NCI-H1694 treated with DMSO at 0.1 percent for 48 hours (cell line): Measurements from ENCODE around the gene PAK6.
A peak's percentile ranks its signal among the peaks of the same experiment; 100 is the strongest.

Experiments
- DNase-seq: peaks from one replicate; lab custom pipeline; 2025; lab: John Stamatoyannopoulos, UW

PAK6 gene

DNA sequence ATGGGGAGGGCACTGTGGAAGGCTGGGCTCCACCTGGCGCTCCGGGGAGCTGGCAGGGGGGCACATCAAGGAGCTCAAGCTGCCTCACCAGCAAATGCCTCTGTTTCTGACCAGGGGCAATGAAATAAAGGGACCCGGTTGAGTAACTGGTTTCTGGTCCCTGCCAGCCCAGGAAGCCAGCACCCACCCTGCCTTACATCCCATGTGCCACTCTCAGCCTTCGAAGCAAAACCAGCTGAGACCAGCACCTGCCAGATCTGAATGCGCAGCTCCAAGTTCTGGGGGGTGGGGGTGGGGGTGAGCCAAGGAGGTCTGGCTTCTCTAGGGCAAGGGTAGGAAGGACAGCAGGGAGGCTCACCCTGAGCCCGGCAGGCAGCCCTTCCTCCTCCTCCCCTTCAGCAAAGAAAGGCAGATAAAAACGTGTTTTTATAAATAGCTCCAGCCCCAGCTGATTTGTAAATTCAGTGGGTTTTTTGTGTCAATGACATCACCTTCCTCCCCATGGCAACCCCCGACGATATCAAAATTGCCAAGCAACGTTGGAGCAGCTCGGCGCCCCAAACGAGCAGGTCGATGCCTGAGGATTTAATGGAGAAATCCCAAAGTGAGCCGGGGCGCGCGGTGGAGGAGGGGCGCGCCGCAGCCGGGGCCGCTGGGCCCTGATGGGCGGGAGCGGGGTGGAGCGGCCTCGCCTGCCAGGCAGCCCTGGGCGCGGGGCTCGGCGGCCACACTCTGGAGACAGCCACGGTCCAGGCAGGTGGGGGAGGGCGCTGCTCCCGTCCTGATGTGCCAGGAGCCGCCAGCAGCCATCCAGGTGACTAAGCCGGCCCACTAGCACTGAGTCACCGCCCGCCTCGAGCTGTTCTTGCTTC, at the start of gene PAK6:
Gene PAK6, plus strand, starts transcription at position 532 of the 872 bp plus-strand sequence. CDS start 25,723 bp downstream, outside the sequence.
- DNase-seq, result no peak

DNA sequence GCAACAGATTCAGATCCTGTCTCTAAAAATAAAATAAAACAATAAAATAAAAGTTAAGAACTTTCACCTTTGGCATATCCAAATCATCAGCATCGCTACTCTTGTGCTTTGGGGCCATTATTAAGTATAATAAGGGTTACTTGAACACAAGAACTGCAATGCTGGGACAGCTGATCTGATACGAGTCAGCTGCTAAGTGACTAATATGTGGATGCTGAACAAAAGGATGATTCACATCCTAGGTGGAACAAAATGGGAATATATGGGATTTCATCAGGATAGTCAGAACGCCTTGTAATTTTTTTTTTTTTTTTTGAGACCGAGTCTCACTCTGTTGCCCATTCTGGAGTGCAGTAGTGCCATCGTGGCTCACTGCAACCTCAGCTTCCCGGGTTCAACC, 48.3 kb upstream of the PAK6 start:
- DNase-seq, result no peak

DNA sequence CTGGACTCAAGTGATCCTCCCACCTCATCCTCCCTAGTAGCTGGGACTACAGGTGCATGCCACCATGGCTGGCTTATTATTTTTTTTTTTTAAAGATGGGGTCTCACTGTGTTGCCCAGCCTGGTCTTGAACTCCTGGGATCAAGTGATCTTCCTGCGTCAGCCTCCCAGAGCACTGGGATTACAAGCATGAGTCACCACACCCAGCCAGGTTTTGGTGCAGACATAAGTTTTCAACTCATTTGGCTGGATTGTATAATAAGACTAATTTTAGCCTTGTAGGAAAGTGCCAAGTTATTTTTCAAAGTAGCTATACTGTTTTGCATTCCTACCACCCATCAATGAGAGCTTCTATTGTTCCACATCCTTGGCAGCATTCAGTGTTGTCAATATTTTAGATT, 45.9 kb upstream of the PAK6 start:
- no peak for DNase-seq

DNA sequence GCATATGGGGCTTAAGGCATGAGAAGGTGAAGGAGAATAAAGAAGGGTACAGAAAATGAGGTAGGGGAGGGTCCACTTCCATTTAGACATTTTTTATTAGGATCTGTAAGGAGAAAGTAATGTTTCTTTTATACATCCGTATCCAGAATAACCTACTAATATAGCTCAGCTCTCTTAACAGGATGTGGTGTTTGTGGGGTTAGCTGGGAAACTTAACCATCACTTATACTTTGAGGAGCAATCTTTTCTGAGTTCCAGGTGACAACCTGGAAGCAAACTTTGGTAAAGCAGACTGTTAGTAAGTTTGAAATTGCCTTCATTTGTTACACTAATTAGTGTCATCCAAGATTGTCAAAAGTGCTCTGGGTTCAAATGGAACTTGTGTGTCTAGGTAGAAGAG, 41.4 kb upstream of the PAK6 start:
- no peak for DNase-seq

DNA sequence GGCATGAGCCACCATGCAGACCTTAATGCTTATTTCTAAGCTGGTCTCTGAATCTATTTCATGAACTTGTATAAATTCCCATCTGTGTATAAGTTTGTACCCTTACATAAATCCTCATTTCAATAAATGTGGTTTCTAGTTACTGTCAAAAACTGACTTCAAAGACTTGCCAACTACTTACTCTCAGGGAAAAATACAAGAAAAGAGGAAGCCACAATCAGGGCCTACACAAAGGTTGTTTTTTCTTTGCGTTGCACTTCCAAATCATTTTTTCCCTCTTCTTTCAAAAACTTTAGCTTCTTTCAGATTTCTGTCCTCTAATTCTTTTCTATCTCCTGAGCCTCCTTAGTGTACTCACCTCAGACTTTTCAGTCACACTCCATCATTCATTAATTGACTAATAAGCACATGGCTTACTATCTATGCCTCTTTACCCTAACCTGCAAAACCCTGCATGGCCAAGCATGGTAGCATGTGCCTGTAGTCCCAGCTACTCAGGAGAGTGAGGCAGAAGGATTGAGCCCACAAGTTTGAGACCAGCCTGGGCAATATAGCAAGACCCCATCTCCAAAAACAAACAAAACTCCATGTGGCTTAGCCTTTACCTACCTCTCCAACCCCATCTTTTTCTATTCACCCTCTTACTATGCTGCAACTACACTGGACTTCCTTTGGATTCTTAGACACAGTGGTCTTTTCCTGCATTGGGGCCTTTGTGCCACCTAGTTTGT, 40.3 kb upstream of the PAK6 start:
- no peak for DNase-seq

DNA sequence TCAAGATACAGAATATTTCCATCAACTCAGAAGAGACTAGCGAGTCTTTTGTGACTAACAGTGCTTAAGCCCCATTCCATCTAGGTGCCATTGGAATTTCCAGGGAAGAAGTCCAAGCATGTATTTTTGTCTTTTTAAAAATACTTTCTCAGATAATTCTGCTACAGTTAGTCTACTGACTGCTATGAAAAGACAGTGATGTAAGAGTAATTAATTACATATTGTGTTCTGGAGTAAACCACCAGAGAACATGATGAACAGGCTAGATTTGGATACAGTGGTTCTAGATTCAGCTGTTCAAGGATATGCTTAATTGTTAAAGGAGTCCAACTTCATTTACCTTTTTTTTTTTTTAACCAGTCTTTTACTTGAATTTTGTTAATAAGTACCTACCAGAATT, 34.8 kb upstream of the PAK6 start:
- no peak for DNase-seq

DNA sequence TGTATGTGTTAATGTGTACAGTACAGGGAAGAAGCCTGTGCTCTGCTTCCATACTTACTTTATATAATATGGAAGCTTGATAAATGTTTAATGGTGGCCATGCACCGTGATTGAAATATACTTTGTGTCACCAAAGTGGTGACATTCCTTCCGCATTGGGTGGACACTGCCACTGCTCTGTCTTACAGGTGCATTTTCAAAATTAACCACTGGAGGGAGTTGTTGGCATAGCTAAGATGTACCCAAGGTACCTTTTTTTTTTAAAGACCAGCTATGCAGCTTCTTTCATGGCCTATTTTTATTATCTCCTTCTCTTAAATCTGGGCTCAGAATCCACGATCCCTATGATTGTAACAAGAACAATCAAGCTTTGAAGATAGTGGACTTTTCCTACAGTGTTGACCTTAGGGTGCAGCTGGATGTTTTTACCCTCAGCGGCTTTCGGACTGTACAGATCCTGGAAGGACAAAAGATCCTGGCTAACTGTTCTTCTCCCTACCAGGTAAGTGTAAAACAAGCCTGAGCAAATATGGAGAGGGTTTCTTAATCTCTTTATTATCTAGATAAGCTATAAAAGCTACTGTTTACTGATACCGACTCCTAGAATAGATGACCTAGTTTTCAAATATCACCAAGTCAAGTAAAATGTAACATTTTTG, 21.6 kb upstream of the PAK6 start:
- peak; percentile 61 for DNase-seq

DNA sequence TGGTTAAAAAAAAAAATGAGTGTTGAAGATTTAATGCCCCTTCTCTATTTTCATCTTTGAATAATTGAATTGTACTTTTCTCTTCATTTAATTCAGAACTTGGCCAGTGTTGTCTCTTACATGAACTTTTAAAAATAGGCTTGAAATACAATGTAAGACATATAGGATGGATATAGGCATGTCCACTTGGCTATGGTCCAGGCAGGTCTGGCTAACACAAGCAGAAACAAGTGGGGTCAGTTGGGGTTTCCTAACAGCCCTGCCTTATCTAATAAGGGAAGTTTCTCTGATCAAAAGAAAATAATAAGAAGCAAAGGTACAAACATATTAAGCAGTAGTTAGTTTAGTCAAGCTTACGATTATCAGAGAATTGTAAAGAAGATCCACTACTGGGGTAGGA, 19.1 kb upstream of the PAK6 start:
- no peak for DNase-seq

DNA sequence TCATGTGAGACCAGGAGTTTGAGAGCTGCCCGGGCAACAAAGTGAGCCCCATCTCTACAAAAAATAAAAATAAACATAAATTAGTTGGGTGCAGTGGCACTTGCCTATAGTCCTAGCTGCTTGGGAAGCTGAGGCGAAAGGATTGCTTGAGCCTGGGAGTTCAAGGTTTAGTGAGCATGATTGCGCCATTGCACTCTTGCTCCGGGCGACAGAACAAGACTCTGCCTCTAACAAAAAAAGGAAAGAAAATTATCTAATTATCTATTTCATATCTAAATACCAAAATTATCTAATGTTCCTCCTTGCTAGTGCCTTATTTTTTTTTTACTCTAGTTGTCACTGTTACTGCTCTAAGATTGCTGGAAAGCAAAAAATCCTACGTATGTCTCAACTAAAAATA, 16.7 kb upstream of the PAK6 start:
- no peak for DNase-seq

DNA sequence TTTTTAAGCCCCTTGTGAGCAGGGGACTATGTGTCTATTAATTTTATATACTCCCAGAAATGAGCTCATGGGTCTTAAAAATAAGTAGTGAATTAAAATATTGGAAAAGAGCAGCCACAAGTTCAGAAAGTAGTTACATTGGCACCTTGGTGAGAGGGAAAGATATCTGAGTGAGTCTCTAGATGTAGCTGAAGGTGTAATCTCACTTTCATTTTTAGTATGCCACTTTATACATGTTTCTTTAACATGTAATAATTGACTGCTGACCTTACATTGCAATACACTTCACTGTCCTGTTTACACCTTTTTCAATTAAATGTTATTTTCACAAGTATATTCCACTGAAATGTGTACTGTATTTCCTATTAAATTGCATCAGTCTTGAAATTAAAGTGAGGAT, 12.1 kb upstream of the PAK6 start:
- DNase-seq, result no peak

DNA sequence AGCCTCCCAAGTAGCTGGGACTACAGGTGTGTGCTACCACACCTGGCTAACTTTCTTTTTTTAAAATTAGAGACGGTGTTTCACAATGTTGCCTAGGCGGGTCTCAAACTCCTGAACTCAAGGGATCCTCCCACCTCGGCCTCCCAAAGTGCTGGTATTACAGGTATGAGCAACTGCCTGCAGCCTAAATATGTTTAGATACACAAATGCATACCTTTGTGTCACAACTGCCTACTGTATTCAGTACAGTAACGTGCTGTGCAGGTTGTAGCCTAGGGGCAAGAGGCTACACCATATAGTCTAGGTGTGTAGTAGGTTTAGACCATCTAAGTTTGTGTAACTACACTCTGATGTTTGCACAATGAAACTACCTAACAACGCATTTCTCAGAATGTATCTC, 9.5 kb upstream of the PAK6 start:
- DNase-seq, result no peak

DNA sequence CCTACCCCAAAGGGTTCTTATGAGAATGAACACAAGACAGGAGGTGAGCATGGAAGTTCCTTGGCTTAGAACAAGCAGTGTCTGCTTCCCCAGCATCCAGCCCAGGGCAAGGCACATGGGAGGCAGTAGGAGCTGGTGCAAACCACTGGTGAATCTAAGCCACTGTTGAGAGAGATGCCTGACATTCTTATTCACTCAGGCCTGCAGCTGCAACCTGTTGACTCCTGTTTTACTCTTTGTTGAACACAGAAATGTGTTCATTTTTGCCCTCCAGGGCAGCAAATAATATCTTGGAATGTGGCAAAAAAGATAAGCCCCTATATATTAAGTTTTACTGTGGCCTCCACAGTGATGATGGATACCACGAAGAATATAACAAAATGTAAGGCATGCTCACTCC, 8.9 kb upstream of the PAK6 start:
- DNase-seq, result no peak

DNA sequence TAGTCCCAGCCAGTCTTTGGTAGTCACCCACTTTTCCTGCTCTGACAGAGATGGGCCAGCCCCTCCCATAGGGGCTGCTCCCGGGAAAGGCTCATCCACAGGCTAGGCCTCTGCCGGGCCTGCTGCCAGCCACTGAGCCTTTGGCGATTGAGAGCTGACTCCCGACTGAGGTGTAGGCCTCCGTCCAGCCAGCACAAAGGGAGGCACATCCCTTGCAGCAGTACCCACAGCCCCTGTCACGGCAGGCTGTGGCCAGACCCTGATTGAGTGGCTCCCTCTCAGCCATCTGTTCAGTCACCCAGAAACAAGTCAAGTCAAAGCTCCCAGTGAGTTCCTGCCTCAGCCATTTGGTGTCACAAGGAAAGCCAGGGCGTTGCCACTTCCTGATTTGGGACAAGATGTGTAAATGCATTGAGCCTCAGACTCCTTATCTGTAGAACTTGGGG, 6.2 kb upstream of the PAK6 start:
- DNase-seq, result no peak

DNA sequence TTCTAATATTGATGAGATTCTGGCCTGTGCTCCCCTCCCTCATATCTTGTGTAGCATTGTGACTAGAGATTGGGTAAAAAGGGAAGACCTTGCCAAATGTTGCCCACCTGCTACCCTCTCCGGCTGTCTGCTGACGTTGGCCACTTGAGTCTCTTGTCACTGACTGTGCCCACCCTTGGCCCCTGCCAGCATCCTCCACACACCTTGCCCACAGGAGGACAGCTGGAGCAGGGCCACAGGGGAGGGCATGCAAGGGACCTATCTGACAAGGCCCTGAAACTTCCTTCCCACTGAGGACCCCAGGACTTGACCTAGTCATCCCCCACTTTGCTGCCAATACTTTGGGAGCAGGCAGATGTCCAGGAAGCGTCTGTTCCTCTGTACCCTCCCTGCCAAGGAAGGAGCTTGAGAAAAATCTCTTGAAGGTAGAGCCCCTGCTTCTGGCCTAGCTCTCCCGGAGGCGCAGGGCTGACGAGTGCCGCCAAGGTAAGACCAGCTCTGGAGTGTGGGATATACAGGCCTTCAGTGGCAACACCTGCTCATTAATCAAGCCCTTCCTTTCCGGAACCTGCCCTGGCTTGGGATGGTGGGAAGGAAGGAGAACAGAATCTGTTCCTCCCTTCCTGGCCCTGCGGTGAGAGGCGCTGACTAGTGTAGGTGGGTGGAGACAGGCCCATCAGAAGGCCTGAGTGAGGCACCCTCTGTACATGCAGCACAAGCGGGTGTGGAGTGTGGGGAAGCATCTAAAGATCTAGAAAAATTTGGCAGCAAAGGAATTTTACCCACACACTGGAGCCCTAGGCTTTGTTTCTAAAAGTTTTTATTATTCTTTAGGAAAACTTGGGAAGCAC, 4.9 kb upstream of the PAK6 start:
- DNase-seq, result no peak

DNA sequence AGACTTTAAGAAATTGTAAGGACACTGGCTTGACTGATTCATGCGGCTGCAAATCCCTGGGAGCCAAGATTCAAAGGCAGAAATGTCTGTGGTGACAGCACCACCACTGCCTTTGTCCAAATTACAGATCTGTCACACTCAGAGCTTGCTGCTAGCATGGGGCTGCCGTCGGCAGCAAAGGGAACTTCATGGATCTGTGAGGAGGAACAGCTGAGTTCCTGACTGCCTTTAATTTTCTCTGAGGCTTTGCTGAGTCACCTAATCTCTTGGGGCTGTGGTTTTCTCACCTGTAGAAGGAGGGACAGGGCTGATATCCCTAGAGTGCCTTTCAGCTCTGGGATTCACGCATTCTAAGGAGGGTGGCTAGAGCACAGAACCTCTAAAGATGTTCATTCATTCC, 4.1 kb upstream of the PAK6 start:
- DNase-seq, result no peak

DNA sequence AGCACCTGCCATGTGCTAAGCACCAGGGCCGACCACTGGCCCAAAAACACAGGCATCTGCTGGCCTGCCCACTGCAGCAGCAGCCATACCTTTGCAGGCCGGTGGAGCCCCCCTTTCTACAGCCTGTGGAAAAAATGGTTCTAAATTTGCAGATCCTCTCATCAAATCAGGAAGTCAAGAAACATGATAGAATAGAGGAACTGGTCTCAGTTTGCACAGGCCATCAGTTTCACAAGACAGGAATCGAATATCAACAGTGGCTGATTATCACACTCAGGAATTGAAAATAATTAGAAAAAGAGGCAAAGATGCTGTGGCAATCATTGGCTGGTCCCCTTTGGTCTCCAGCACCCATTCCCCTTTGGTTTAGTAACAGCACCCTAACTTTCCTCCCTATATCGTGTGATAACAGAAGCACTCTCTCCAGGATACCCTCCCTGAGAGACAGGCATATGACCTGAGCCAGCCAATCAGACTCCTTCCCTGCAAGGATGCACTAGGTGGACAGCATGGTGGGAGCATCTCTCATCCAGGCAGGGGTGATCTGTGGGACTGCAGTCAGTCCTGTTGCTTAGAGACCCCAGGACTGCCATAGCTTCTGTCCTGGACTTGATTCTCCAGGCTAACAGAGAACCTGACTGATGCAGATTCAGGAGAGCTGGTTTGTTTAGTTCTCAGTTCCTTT, 3.5 kb upstream of the PAK6 start:
- DNase-seq, result no peak

DNA sequence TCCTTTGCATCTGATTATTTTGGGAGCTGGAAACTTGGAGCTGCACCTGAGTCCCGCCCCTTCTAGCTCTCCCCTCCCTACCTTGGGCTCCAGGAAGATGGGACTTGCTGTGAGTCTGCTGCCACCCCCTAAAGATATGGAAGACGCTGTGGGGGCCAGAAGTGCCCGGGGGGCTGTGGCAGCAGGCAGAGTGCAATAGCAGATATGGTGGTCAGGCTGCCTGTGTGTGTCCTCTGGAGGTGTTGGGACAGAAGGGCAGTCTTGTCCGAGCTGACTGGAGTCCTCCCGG, 485 bp downstream of the PAK6 start:
- DNase-seq, result no peak

DNA sequence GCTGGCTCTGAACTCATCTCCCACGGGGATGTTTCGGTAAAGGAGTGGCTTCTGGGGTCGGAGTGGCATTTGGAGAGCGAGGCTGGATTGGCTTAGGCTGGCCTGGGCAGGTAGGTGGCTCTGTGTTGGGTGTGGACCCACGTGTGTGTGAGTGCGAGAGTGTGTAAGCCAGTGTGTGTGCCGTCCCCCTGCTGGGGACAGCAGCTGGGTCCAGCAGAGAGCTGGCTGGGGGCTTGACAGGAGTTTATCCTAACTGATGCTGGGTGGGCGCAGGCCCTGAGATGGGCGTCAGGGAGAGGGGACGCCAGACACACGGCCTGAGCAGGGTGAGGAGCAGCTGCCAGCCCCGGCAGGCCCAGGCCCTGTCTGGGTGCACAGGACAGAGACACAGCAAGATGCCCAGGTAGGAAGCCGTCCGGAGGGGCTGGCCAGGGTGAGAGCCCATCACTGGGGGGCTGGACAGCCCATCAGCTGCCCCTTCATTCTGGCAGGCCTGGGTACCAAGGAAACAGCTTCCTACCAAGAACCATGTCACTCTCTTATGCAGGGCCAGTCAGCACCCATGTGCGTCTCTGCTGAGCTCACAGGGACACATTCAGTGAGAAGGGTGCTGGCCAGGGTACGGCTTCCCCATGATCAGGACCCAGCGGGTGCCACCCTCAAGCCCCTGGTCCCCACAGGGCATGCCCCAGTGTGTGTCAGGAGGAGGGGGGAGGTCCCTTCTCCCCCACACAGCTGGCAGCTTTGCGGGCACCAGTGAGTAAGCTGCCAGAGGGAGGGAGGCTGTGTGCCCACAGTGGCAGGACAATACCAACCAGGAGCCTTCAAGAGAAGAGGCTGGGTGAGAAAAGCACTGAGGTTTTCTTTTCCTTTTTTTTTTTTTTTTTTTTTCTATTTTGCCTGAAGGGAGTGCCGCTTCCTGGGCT, 1.1 kb downstream of the PAK6 start:
- DNase-seq, result no peak

DNA sequence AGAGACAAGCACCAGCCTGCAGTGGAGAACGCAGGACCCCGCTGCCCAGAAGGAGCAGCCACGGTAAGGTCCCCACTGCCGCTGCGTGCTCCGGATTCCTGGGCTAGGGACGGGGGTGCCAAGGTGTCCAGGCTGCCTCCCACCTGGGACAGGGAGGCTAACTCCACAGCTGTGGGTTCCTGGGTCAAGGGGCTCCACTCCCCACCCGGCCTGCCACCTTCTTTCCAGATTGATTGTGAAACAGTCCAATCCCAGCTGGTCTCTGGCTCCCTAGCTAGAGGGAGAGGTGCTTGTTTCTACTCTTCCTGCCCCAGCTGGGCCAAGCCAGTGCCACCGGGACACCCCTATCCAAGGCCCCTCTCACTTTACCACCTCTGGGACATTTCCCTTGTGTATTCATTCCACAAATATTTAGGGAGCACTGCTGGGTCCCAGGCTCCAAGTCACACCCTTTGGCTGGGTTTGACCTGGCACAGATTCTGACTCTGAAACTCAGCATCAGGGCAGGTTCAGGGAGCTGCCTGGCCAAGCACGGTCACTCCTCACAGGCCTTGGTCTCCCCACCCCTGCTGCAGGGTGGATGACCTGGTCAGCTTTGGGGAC, 1.9 kb downstream of the PAK6 start:
- DNase-seq, result no peak
